GM12892 (cell line): ENCODE results near the gene CTNNA3.

Source experiments
- POLR2A ChIP-seq: IDR thresholded peaks from 2 replicates; pipeline ENCODE4 v1.6.1; 2011; ENCODE audit warnings: low read depth, low read length, control low read depth
- POLR2AphosphoS5 ChIP-seq: IDR thresholded peaks from 2 replicates; pipeline ENCODE4 v1.6.1; 2011; ENCODE audit warnings: low read depth, low read length, control low read depth

GRCh38 chr10:66058594-66058993, 1637.4 kb downstream of the CTNNA3 start:
- no peak for TF ChIP-seq POLR2A
- TF ChIP-seq POLR2AphosphoS5 = no peak
